LNCaP clone FGC (cell line): ENCODE data around the gene AGAP2.
A peak's percentile ranks its signal among the peaks of the same experiment; 100 is the strongest.

Experiments used
- DNase-seq: peaks from one replicate; pipeline ENCODE4 v3.0.0-alpha.2; 2011; ENCODE audit warnings: low read depth
- H3K4me3 ChIP-seq: 2 replicates; pipeline ENCODE4 v1.5.1; 2011; ENCODE audit warnings: mild to moderate bottlenecking, low read depth, low read length, control low read depth
- CTCF ChIP-seq: IDR thresholded peaks from 2 replicates; pipeline ENCODE4 v1.5.1; 2012; ENCODE audit warnings: mild to moderate bottlenecking; ENCODE audit not compliant: control insufficient read depth, insufficient read depth; ENCODE audit errors: extremely low read depth

Gene AGAP2

GRCh38 chr12:57738661-57739237, at the start of gene AGAP2:
TSS of gene AGAP2 (minus strand) at chr12:57738742. CDS start at chr12:57738246, 496 bp downstream.
- no peak for TF ChIP-seq CTCF
- no peak within 1 kb of the TSS for H3K4me3 ChIP-seq
- no peak for DNase-seq

GRCh38 chr12:57783861-57784260, 45.3 kb upstream of the AGAP2 start:
- peak overlapping the region; percentile 83 for H3K4me3 ChIP-seq
- no peak for DNase-seq
- no peak for TF ChIP-seq CTCF

- TF ChIP-seq CTCF, result no peak
- DNase-seq, result no peak
- H3K4me3 ChIP-seq, result peak overlapping the region; percentile 83
Observed at GRCh38 chr12:57783466-57783801, 44.9 kb upstream of the AGAP2 start.

- peak; percentile 84 for DNase-seq
- TF ChIP-seq CTCF, result peak; percentile 99
- H3K4me3 ChIP-seq, result peak within 1 kb of the TSS; percentile 83
Observed at GRCh38 chr12:57782608-57783465, 44.3 kb upstream of the AGAP2 start, which contains the start of gene TSFM. TSS of gene TSFM (plus strand) at chr12:57782787. CDS start at chr12:57782802, 15 bp downstream.

GRCh38 chr12:57782243-57782607, 43.7 kb upstream of the AGAP2 start:
- no peak for DNase-seq
- H3K4me3 ChIP-seq, result peak overlapping the region; percentile 83
- no peak for TF ChIP-seq CTCF

GRCh38 chr12:57781801-57782200, 43.3 kb upstream of the AGAP2 start:
- no peak for TF ChIP-seq CTCF

More at GRCh38 chr12:57781801-57782200, 43.3 kb upstream of the AGAP2 start:
- no peak overlapping the region for H3K4me3 ChIP-seq
- no peak for DNase-seq
